ENCODE measurements around the gene SLC39A2.
"Not testable (repeated sequence)": the region's sequence is repeated elsewhere in the genome, so short reads cannot be mapped to it uniquely, and the experiment has no call there.

The SLC39A2 gene

DNA sequence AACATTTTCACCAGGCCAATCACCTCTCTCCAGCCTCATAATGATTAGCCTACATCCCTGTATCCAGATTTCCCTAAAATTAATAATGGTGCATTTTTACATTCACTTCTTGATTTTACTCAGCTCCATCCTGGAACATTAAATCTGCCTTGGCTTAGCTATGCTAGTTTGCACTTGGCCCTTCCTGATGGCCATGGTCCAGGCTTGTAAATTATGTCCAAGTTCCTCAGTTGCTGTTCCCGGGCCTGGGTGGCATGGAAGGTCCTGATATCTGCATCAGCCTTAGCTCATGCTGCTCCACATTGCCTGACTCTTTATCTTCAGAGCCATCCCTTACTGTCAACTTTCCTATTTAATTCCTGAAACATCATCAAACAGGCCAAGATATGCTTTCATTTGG is 20.4 kb upstream of the SLC39A2 start:
- no peak overlapping the region for H3K23ac ChIP-seq (ENCODE audit: low read length)
- no peak overlapping the region for H2AK5ac ChIP-seq (ENCODE audit: low read length)
- H3K36me3 ChIP-seq (ENCODE audit: control insufficient read depth, insufficient read depth, low read length): no peaks in the 10 kb centered on the region
- no peak overlapping the region for H3K56ac ChIP-seq (ENCODE audit: low read length)
- no CpG with 5 or more reads among the region's 1 CpG for WGBS (ENCODE audit: extremely low coverage, insufficient coverage, low lambda C conversion rate)
- no peaks in the 10 kb centered on the region for H3K4me1 ChIP-seq (ENCODE audit: control insufficient read depth, low read depth, low read length)
- DNase-seq: no peak
- no peak overlapping the region for H2BK5ac ChIP-seq (ENCODE audit: low read length)
- H3K9ac ChIP-seq (ENCODE audit: low read length): no peak overlapping the region
- H3K4me2 ChIP-seq (ENCODE audit: low read length): no peak overlapping the region
- H2BK120ac ChIP-seq (ENCODE audit: low read depth, low read length): no peak overlapping the region
- no peak overlapping the region for H4K8ac ChIP-seq (ENCODE audit: low read depth, low read length)
- H3K79me2 ChIP-seq (ENCODE audit: control insufficient read depth, insufficient read depth, low read length): no peaks in the 10 kb centered on the region
- H3K79me1 ChIP-seq (ENCODE audit: low read length): no peaks in the 10 kb centered on the region
- H3K27ac ChIP-seq (ENCODE audit: low read depth, low read length): no peak overlapping the region
- H3K27me3 ChIP-seq (ENCODE audit: insufficient read depth, low read length, poor library complexity): no peaks in the 10 kb centered on the region
- H2BK15ac ChIP-seq (replicated peaks; ENCODE audit: low read depth): no peak overlapping the region
- H3K18ac ChIP-seq (ENCODE audit: low read length): no peak overlapping the region
- H4K5ac ChIP-seq (ENCODE audit: low read length): no peak overlapping the region
- H3K4ac ChIP-seq (ENCODE audit: low read depth, low read length): no peak overlapping the region
- no peak overlapping the region for H3K4me3 ChIP-seq (ENCODE audit: low read length)

DNA sequence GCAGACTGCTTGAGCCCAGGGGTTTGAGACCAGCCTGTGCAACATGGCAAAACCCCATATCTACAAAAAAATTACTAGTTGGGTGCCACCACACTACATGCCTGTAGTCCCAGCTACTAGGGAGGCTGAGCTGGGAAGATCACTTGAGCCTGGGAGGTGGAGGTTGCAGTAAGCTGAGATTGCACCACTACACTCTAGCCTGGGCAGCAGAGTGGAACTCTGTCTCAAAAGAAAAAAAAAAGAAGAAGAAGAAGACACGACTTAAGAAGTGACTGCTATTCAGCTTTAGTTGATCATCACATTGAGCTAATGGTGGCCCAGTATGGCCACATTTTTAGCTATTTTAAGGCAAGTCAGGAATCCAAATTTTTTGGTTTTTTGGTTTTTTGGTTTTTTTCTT is 18.2 kb upstream of the SLC39A2 start:
- H3K27ac ChIP-seq (ENCODE audit: low read depth, low read length): no peak overlapping the region
- H4K5ac ChIP-seq (ENCODE audit: low read length): no peak overlapping the region
- no peak overlapping the region for H3K4me3 ChIP-seq (ENCODE audit: low read length)
- H3K36me3 ChIP-seq (ENCODE audit: control insufficient read depth, insufficient read depth, low read length): no peaks in the 10 kb centered on the region
- H2BK15ac ChIP-seq (replicated peaks; ENCODE audit: low read depth): no peak overlapping the region
- H2BK120ac ChIP-seq (ENCODE audit: low read depth, low read length): no peak overlapping the region
- no peak overlapping the region for H3K4ac ChIP-seq (ENCODE audit: low read depth, low read length)
- no peaks in the 10 kb centered on the region for H3K79me1 ChIP-seq (ENCODE audit: low read length)
- no peak overlapping the region for H3K23ac ChIP-seq (ENCODE audit: low read length)
- no peak overlapping the region for H3K56ac ChIP-seq (ENCODE audit: low read length)
- H2BK5ac ChIP-seq (ENCODE audit: low read length): no peak overlapping the region
- no peak overlapping the region for H3K18ac ChIP-seq (ENCODE audit: low read length)
- no peaks in the 10 kb centered on the region for H3K79me2 ChIP-seq (ENCODE audit: control insufficient read depth, insufficient read depth, low read length)
- H4K8ac ChIP-seq (ENCODE audit: low read depth, low read length): no peak overlapping the region
- H2AK5ac ChIP-seq (ENCODE audit: low read length): no peak overlapping the region
- DNase-seq: no peak
- no peak overlapping the region for H3K9ac ChIP-seq (ENCODE audit: low read length)
- H3K4me1 ChIP-seq (ENCODE audit: control insufficient read depth, low read depth, low read length): no peaks in the 10 kb centered on the region
- H3K4me2 ChIP-seq (ENCODE audit: low read length): no peak overlapping the region
- no CpG with 5 or more reads among the region's 1 CpG for WGBS (ENCODE audit: extremely low coverage, insufficient coverage, low lambda C conversion rate)
- H3K27me3 ChIP-seq (ENCODE audit: insufficient read depth, low read length, poor library complexity): no peaks in the 10 kb centered on the region

DNA sequence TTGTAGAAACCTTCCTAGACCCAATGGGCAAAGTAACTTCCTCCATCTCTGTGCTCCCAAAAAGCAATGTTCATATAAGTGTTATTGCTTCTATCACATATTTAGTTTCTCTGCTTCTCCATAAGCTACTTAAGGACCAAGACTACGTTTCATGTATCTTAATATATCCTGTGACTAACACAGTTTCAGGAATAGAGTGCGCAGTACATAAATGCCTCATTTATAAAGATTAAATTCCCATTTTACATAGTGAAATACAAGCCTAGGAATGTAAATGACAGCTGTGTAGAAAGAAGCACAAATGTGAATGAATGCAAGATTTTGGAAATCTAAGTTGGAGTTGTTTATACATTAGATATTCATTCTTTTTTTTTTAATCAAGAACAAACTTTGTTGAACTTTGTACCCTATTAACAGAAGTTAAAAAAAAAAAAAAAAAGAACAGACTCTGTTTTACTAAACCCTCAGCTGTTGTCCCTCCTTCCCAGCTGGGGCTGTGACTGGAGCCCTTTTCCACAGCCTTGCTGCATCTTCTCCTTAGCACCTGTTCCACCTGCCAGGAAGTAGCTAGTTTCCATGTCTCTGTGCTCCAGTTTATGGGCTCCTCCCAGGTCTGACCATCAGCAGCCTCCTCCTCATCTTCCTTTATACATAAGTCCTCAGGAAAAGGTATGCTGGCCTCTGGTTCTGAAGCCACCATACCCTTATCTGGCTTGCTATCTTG is 16.3 kb upstream of the SLC39A2 start:
- Histone ChIP-seq H3K56ac (ENCODE audit: low read length) (no peak overlapping the region), H3K18ac (ENCODE audit: low read length) (no peak overlapping the region), H3K36me3 (ENCODE audit: control insufficient read depth, insufficient read depth, low read length) (no peaks in the 10 kb centered on the region), H3K79me2 (ENCODE audit: control insufficient read depth, insufficient read depth, low read length) (no peaks in the 10 kb centered on the region), H3K27ac (ENCODE audit: low read depth, low read length) (no peak overlapping the region), H2BK15ac (replicated peaks; ENCODE audit: low read depth) (no peak overlapping the region), H2BK5ac (ENCODE audit: low read length) (no peak overlapping the region), H3K79me1 (ENCODE audit: low read length) (no peaks in the 10 kb centered on the region), H3K23ac (ENCODE audit: low read length) (no peak overlapping the region), H4K8ac (ENCODE audit: low read depth, low read length) (no peak overlapping the region), H4K5ac (ENCODE audit: low read length) (no peak overlapping the region), H3K4me2 (ENCODE audit: low read length) (no peak overlapping the region), H3K4me1 (ENCODE audit: control insufficient read depth, low read depth, low read length) (no peaks in the 10 kb centered on the region), H3K9ac (ENCODE audit: low read length) (no peak overlapping the region), H3K27me3 (ENCODE audit: insufficient read depth, low read length, poor library complexity) (no peaks in the 10 kb centered on the region), H2AK5ac (ENCODE audit: low read length) (no peak overlapping the region), H3K4me3 (ENCODE audit: low read length) (no peak overlapping the region), H3K4ac (ENCODE audit: low read depth, low read length) (no peak overlapping the region), H2BK120ac (ENCODE audit: low read depth, low read length) (no peak overlapping the region)
- DNase-seq: no peak
- WGBS (ENCODE audit: extremely low coverage, insufficient coverage, low lambda C conversion rate): no CpG with 5 or more reads among the region's 2 CpGs

DNA sequence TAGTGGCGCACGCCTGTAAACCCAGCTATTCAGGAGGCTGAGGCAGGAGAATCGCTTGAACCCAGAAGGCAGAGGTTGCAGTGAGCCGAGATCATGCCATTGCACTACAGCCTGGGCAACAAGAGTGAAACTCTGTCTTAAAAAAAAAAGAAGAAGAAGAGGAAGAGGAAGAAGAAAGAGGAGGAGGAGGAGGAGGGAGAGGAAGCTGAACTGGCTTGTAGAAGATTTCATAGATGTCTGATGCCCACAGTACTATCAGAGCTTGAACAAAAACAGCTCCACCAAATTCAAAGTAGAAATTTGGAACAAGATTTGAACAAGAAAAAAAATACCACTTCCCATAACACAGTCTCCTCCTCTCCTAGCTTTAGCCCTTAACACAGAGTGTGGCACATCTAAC is 13.4 kb upstream of the SLC39A2 start:
- not testable (repeated sequence) for H3K4me1 ChIP-seq (ENCODE audit: control insufficient read depth, low read depth, low read length); H3K27ac ChIP-seq (ENCODE audit: low read depth, low read length); H4K8ac ChIP-seq (ENCODE audit: low read depth, low read length); DNase-seq; H3K79me2 ChIP-seq (ENCODE audit: control insufficient read depth, insufficient read depth, low read length); H3K4ac ChIP-seq (ENCODE audit: low read depth, low read length); H3K9ac ChIP-seq (ENCODE audit: low read length); H3K4me3 ChIP-seq (ENCODE audit: low read length); H2AK5ac ChIP-seq (ENCODE audit: low read length); H2BK120ac ChIP-seq (ENCODE audit: low read depth, low read length); H3K4me2 ChIP-seq (ENCODE audit: low read length); H3K18ac ChIP-seq (ENCODE audit: low read length); H2BK5ac ChIP-seq (ENCODE audit: low read length); H2BK15ac ChIP-seq (replicated peaks; ENCODE audit: low read depth); H3K36me3 ChIP-seq (ENCODE audit: control insufficient read depth, insufficient read depth, low read length); H3K27me3 ChIP-seq (ENCODE audit: insufficient read depth, low read length, poor library complexity); H3K23ac ChIP-seq (ENCODE audit: low read length); H4K5ac ChIP-seq (ENCODE audit: low read length); H3K56ac ChIP-seq (ENCODE audit: low read length); H3K79me1 ChIP-seq (ENCODE audit: low read length)
- WGBS (ENCODE audit: extremely low coverage, insufficient coverage, low lambda C conversion rate): no CpG with 5 or more reads among the region's 4 CpGs

DNA sequence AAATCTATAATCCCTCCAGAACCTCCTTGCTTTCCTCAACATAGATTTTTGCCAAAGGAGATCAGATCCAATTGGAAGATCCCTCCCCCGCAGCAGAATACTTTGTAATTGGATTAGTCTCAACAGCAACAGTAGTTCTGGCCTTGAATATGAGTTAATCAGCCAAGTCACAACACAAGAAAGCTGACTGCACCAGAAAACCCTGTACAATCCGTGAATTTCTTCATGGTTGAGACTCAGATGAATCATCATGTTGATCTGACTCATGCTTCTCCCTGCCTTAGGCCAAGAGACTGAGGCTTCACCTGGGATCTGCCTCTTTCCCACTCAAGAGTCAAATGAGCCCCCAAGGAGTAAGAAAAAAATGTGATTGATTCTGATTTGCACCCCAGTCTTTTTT is 12.3 kb upstream of the SLC39A2 start:
- H3K36me3 ChIP-seq (ENCODE audit: control insufficient read depth, insufficient read depth, low read length): no peaks in the 10 kb centered on the region
- peaks cover 3% of the 10 kb centered on the region for H3K79me1 ChIP-seq (ENCODE audit: low read length)
- peaks cover 5% of the 10 kb centered on the region for H3K4me1 ChIP-seq (ENCODE audit: control insufficient read depth, low read depth, low read length)
- H3K23ac ChIP-seq (ENCODE audit: low read length): no peak overlapping the region
- no peak overlapping the region for H3K4ac ChIP-seq (ENCODE audit: low read depth, low read length)
- H3K27me3 ChIP-seq (ENCODE audit: insufficient read depth, low read length, poor library complexity): no peaks in the 10 kb centered on the region
- no peak overlapping the region for H2AK5ac ChIP-seq (ENCODE audit: low read length)
- H3K4me3 ChIP-seq (ENCODE audit: low read length): no peak overlapping the region
- H3K79me2 ChIP-seq (ENCODE audit: control insufficient read depth, insufficient read depth, low read length): peaks cover 8% of the 10 kb centered on the region
- H3K4me2 ChIP-seq (ENCODE audit: low read length): no peak overlapping the region
- H3K27ac ChIP-seq (ENCODE audit: low read depth, low read length): no peak overlapping the region
- H3K18ac ChIP-seq (ENCODE audit: low read length): no peak overlapping the region
- no peak overlapping the region for H2BK5ac ChIP-seq (ENCODE audit: low read length)
- DNase-seq: no peak
- no peak overlapping the region for H4K5ac ChIP-seq (ENCODE audit: low read length)
- H3K9ac ChIP-seq (ENCODE audit: low read length): no peak overlapping the region
- no peak overlapping the region for H2BK120ac ChIP-seq (ENCODE audit: low read depth, low read length)
- no peak overlapping the region for H2BK15ac ChIP-seq (replicated peaks; ENCODE audit: low read depth)
- H4K8ac ChIP-seq (ENCODE audit: low read depth, low read length): no peak overlapping the region
- WGBS (ENCODE audit: extremely low coverage, insufficient coverage, low lambda C conversion rate): no CpG with 5 or more reads among the region's 2 CpGs
- H3K56ac ChIP-seq (ENCODE audit: low read length): no peak overlapping the region
